ENCODE measurements around the gene GABPB1.

GABPB1 gene

DNA sequence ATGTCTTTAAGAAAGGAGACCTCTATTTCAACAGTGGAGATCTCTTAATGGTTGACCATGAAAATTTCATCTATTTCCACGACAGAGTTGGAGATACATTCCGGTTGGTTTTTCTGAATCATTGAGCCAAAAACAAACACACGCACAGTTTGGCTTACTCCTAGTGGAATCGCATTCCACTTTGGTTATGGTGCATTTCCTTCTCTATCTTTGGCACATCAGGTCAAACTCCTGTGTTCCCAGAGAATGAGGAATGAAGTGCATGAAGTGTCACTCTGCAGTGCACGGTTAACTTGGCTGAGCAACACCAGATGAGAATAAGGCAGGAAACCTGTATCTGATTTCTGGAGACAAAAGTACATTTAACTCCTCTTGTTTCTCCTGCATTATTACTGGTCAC, 127.9 kb downstream of the GABPB1 start:
- Histone ChIP-seq H3K27ac (ENCODE audit: low read length) (no peak overlapping the region), H3K9ac (ENCODE audit: low read depth, low read length) (no peak overlapping the region), H3K9me3 (ENCODE audit: insufficient read depth, low read length, severe bottlenecking) (no peaks in the 10 kb centered on the region), H3K79me2 (ENCODE audit: insufficient read depth, low read length) (no peaks in the 10 kb centered on the region), H3K36me3 (ENCODE audit: insufficient read depth, low read length) (no peaks in the 10 kb centered on the region), H3K27me3 (ENCODE audit: insufficient read depth, low read length, poor library complexity) (no peaks in the 10 kb centered on the region), H4K20me1 (ENCODE audit: insufficient read depth, low read length) (no peaks in the 10 kb centered on the region), H3K4me2 (ENCODE audit: insufficient read depth, low read length) (no peak overlapping the region), H3K4me3 (ENCODE audit: low read depth in 1 of 2, low read length in 2 of 2) (no peak overlapping the region), H2AFZ (ENCODE audit: low read depth, low read length) (no peak overlapping the region), H3K4me1 (ENCODE audit: insufficient read depth, low read length) (no peaks in the 10 kb centered on the region)
- TF ChIP-seq, protein P1, sequence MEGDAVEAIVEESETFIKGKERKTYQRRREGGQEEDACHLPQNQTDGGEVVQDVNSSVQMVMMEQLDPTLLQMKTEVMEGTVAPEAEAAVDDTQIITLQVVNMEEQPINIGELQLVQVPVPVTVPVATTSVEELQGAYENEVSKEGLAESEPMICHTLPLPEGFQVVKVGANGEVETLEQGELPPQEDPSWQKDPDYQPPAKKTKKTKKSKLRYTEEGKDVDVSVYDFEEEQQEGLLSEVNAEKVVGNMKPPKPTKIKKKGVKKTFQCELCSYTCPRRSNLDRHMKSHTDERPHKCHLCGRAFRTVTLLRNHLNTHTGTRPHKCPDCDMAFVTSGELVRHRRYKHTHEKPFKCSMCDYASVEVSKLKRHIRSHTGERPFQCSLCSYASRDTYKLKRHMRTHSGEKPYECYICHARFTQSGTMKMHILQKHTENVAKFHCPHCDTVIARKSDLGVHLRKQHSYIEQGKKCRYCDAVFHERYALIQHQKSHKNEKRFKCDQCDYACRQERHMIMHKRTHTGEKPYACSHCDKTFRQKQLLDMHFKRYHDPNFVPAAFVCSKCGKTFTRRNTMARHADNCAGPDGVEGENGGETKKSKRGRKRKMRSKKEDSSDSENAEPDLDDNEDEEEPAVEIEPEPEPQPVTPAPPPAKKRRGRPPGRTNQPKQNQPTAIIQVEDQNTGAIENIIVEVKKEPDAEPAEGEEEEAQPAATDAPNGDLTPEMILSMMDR (IDR thresholded peaks at IDR 0.05; ENCODE audit: borderline replicate concordance, extremely low read depth, low read length, poor library complexity, severe bottlenecking): no peak
- no peak for TF ChIP-seq EZH2 (IDR thresholded peaks at IDR 0.05; ENCODE audit: borderline replicate concordance, low read depth, low read length, severe bottlenecking)
- ATAC-seq (ENCODE audit: insufficient read depth, low read depth) (no peak), DNase-seq (no peak)

- H2AFZ ChIP-seq (ENCODE audit: low read depth, low read length): no peak overlapping the region
- TF ChIP-seq EZH2 (IDR thresholded peaks at IDR 0.05; ENCODE audit: borderline replicate concordance, low read depth, low read length, severe bottlenecking): no peak
- TF ChIP-seq, protein P1 (IDR thresholded peaks at IDR 0.05; ENCODE audit: borderline replicate concordance, extremely low read depth, low read length, poor library complexity, severe bottlenecking): no peak
- H3K4me3 ChIP-seq (ENCODE audit: low read depth in 1 of 2, low read length in 2 of 2): no peak overlapping the region
- no peak for DNase-seq
- H3K36me3 ChIP-seq (ENCODE audit: insufficient read depth, low read length): no peaks in the 10 kb centered on the region
- H3K27ac ChIP-seq (ENCODE audit: low read length): no peak overlapping the region
- H3K79me2 ChIP-seq (ENCODE audit: insufficient read depth, low read length): no peaks in the 10 kb centered on the region
- no peak for ATAC-seq (ENCODE audit: insufficient read depth, low read depth)
- H3K4me2 ChIP-seq (ENCODE audit: insufficient read depth, low read length): no peak overlapping the region
- no peak overlapping the region for H3K9ac ChIP-seq (ENCODE audit: low read depth, low read length)
- H3K9me3 ChIP-seq (ENCODE audit: insufficient read depth, low read length, severe bottlenecking): no peaks in the 10 kb centered on the region
- H3K4me1 ChIP-seq (ENCODE audit: insufficient read depth, low read length): no peaks in the 10 kb centered on the region
- H3K27me3 ChIP-seq (ENCODE audit: insufficient read depth, low read length, poor library complexity): no peaks in the 10 kb centered on the region
- no peaks in the 10 kb centered on the region for H4K20me1 ChIP-seq (ENCODE audit: insufficient read depth, low read length)
Observed at GRCh38 chr15:50225938-50226337, 129.1 kb downstream of the GABPB1 start.
